Smooth muscle cell (in vitro differentiated cells): ENCODE data around the gene DTNA. TPM values are rescaled to one million over a fixed set of nuclear protein-coding genes. Genes with fewer than 3 reads are reported as not detected.

Experiments
- DNase-seq: peaks from one replicate; lab custom pipeline; 2025; ENCODE audit not compliant: unreplicated experiment; lab: John Stamatoyannopoulos, UW
- H2AFZ ChIP-seq: fragments of 200-600 bp; sonication (generic); 2 replicates; pipeline ENCODE4 v1.6.0; 2016; ENCODE audit warnings: antibody characterized with exemption, low read depth, mild to moderate bottlenecking
- H3F3A ChIP-seq: fragments of 200-600 bp; sonication (generic); 2 replicates; pipeline ENCODE4 v1.6.0; 2017; ENCODE audit warnings: antibody characterized with exemption, low read depth
- H3K27ac ChIP-seq: fragments of 200-600 bp; sonication (generic); 2 replicates; pipeline ENCODE4 v1.5.1; 2016; ENCODE audit warnings: low read depth, mild to moderate bottlenecking
- H3K27me3 ChIP-seq: fragments of 200-600 bp; sonication (generic); 2 replicates; pipeline ENCODE4 v1.6.1; 2016; ENCODE audit warnings: low read depth, mild to moderate bottlenecking
- H3K36me3 ChIP-seq: fragments of 200-600 bp; sonication (generic); 2 replicates; pipeline ENCODE4 v1.5.1; 2016; ENCODE audit warnings: low read depth
- H3K4me1 ChIP-seq: fragments of 200-600 bp; sonication (generic); 2 replicates; pipeline ENCODE4 v1.5.1; 2016; ENCODE audit warnings: low read depth
- H3K4me2 ChIP-seq: fragments of 200-600 bp; sonication (generic); 2 replicates; pipeline ENCODE4 v1.6.0; 2016; ENCODE audit warnings: mild to moderate bottlenecking
- H3K4me3 ChIP-seq: fragments of 200-600 bp; sonication (generic); 2 replicates; pipeline ENCODE4 v1.5.1; 2016; ENCODE audit warnings: mild to moderate bottlenecking
- H3K79me2 ChIP-seq: fragments of 200-600 bp; sonication (generic); 2 replicates; pipeline ENCODE4 v1.6.0; 2016; ENCODE audit warnings: low read depth, mild to moderate bottlenecking
- H3K9ac ChIP-seq: fragments of 200-600 bp; sonication (generic); 2 replicates; pipeline ENCODE4 v1.6.0; 2016; ENCODE audit warnings: low read depth
- H3K9me3 ChIP-seq: fragments of 200-600 bp; sonication (generic); replicated peaks from 2 replicates; pipeline ENCODE4 v1.5.1; 2016; ENCODE audit warnings: low read depth
- H4K20me1 ChIP-seq: fragments of 200-600 bp; sonication (generic); 2 replicates; pipeline ENCODE4 v1.6.0; 2016; ENCODE audit warnings: low read depth
- CTCF ChIP-seq: fragments of 200-600 bp; sonication (generic); IDR thresholded peaks from 2 replicates; pipeline ENCODE4 v1.5.1; 2017; ENCODE audit warnings: borderline replicate concordance, mild to moderate bottlenecking, antibody characterized with exemption; ENCODE audit not compliant: insufficient read depth, poor library complexity, severe bottlenecking
- WGBS: methylation state at CpG from one replicate; pipeline ENCODE4 v1.1.7; 2016; ENCODE audit warnings: low lambda C conversion rate; 5-methylcytosine and 5-hydroxymethylcytosine counted together
- polyA plus RNA-seq: library from polyadenylated mRNA; unstranded; fragments of >200 nt; fragmentation: Nextera tagmentation; extraction: Ambion mirVana; gene quantifications from 2 replicates; pipeline ENCODE4 v1.2.1, GENCODE V29; 2016
- total RNA-seq: library from RNA; depleted of rRNA; stranded (reverse); fragments of >200 nt; gene quantifications from 2 replicates; pipeline ENCODE4 v1.2.3, GENCODE V29; 2014

Gene DTNA
- total RNA-seq (3.1 and 9.9 TPM in 2 replicates), polyA plus RNA-seq (1.3 and 3.0 TPM in 2 replicates)

- no peaks in the 10 kb centered on the region for H3K9me3 ChIP-seq
- H3K27ac ChIP-seq: peak within 1 kb of the TSS; percentile 88
- 88% methylated on average over 1 of the region's 1 CpG for WGBS
- peak within 1 kb of the TSS; percentile 71 for H3K4me2 ChIP-seq
- H3K36me3 ChIP-seq: no peaks in the 10 kb centered on the region
- H3K79me2 ChIP-seq: no peaks in the 10 kb centered on the region
- no peak for DNase-seq
- H4K20me1 ChIP-seq: no peaks in the 10 kb centered on the region
- peak within 1 kb of the TSS; percentile 46 for H3K4me3 ChIP-seq
- peaks cover 8% of the 10 kb centered on the region for H3F3A ChIP-seq
- peak within 1 kb of the TSS; percentile 20 for H2AFZ ChIP-seq
- peaks cover 44% of the 10 kb centered on the region for H3K4me1 ChIP-seq
- peak within 1 kb of the TSS; percentile 75 for H3K9ac ChIP-seq
- no peaks in the 10 kb centered on the region for H3K27me3 ChIP-seq
- no peak for TF ChIP-seq CTCF
These were observed at the start of gene DTNA for GRCh38 chr18:34709750-34710441. TSS of gene DTNA (plus strand) at chr18:34710298. CDS start at chr18:34755977, 45,679 bp downstream.

- no peak for TF ChIP-seq CTCF
- peak overlapping the region; percentile 95 for H3K27ac ChIP-seq
- no peaks in the 10 kb centered on the region for H3K27me3 ChIP-seq
- no peaks in the 10 kb centered on the region for H3F3A ChIP-seq
- H3K36me3 ChIP-seq: no peaks in the 10 kb centered on the region
- no peak overlapping the region for H3K4me2 ChIP-seq
- 38% methylated on average over 2 of the region's 2 CpGs for WGBS
- no peak for DNase-seq
- H3K4me1 ChIP-seq: peaks cover 17% of the 10 kb centered on the region
- H3K79me2 ChIP-seq: no peaks in the 10 kb centered on the region
- H4K20me1 ChIP-seq: no peaks in the 10 kb centered on the region
- peak overlapping the region; percentile 83 for H2AFZ ChIP-seq
- no peak overlapping the region for H3K9ac ChIP-seq
- no peak overlapping the region for H3K4me3 ChIP-seq
- H3K9me3 ChIP-seq: no peaks in the 10 kb centered on the region
These were observed 49.5 kb upstream of the DTNA start for GRCh38 chr18:34660572-34660971.

- 44% methylated on average over 4 of the region's 4 CpGs for WGBS
- Histone ChIP-seq H2AFZ (peak overlapping the region; percentile 25), H3K4me3 (no peak overlapping the region), H3K4me2 (no peak overlapping the region), H3K36me3 (no peaks in the 10 kb centered on the region), H3K79me2 (no peaks in the 10 kb centered on the region), H3F3A (no peaks in the 10 kb centered on the region), H3K4me1 (peaks cover 17% of the 10 kb centered on the region), H3K9ac (no peak overlapping the region), H3K9me3 (no peaks in the 10 kb centered on the region), H3K27me3 (no peaks in the 10 kb centered on the region), H4K20me1 (no peaks in the 10 kb centered on the region), H3K27ac (peak overlapping the region; percentile 95)
- no peak for DNase-seq
- peak; percentile 94 for TF ChIP-seq CTCF
These were observed 48.5 kb upstream of the DTNA start for GRCh38 chr18:34661464-34662087.
